C4-2B (cell line): Measurements from ENCODE around the gene CDK5RAP1.

ENCODE experiments used
- ZFX ChIP-seq: fragments of 450-650 bp; IDR thresholded peaks from 2 replicates; pipeline ENCODE4 v1.6.1; 2017
- TF ChIP-seq, protein P1 (sequence below): fragments of 450-650 bp; conservative IDR thresholded peaks from 2 replicates; pipeline ENCODE4 v1.5.1; 2017; ENCODE audit warnings: mild to moderate bottlenecking

GRCh38 chr20:33407796-33408195 lies 6.5 kb upstream of the CDK5RAP1 start:
- TF ChIP-seq, protein P1, sequence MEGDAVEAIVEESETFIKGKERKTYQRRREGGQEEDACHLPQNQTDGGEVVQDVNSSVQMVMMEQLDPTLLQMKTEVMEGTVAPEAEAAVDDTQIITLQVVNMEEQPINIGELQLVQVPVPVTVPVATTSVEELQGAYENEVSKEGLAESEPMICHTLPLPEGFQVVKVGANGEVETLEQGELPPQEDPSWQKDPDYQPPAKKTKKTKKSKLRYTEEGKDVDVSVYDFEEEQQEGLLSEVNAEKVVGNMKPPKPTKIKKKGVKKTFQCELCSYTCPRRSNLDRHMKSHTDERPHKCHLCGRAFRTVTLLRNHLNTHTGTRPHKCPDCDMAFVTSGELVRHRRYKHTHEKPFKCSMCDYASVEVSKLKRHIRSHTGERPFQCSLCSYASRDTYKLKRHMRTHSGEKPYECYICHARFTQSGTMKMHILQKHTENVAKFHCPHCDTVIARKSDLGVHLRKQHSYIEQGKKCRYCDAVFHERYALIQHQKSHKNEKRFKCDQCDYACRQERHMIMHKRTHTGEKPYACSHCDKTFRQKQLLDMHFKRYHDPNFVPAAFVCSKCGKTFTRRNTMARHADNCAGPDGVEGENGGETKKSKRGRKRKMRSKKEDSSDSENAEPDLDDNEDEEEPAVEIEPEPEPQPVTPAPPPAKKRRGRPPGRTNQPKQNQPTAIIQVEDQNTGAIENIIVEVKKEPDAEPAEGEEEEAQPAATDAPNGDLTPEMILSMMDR, result no peak
- no peak for TF ChIP-seq ZFX
